Thyroid gland (tissue), 4 donors: Measurements from ENCODE around the gene NALCN.

ENCODE experiments used
- POLR2A ChIP-seq, 2 donors: fragments of 450-650 bp; IDR thresholded peaks; one replicate each; pipeline ENCODE4 v1.6.1; 2017; ENCODE audit warnings: antibody characterized with exemption in 2 of 2, mild to moderate bottlenecking in 2 of 2, moderate library complexity in 1 of 2
- TF ChIP-seq, protein P1 (sequence below), 6 experiments: fragments of 200-600 bp in 3 of 6; fragments of 450-650 bp in 3 of 6; sonication (generic) in 3 of 6; IDR thresholded peaks; one replicate each; pipeline ENCODE4 v1.5.1; 2016 to 2019; ENCODE audit warnings: antibody characterized with exemption in 6 of 6, mild to moderate bottlenecking in 2 of 6, inconsistent platforms in 1 of 6, moderate library complexity in 1 of 6

DNA sequence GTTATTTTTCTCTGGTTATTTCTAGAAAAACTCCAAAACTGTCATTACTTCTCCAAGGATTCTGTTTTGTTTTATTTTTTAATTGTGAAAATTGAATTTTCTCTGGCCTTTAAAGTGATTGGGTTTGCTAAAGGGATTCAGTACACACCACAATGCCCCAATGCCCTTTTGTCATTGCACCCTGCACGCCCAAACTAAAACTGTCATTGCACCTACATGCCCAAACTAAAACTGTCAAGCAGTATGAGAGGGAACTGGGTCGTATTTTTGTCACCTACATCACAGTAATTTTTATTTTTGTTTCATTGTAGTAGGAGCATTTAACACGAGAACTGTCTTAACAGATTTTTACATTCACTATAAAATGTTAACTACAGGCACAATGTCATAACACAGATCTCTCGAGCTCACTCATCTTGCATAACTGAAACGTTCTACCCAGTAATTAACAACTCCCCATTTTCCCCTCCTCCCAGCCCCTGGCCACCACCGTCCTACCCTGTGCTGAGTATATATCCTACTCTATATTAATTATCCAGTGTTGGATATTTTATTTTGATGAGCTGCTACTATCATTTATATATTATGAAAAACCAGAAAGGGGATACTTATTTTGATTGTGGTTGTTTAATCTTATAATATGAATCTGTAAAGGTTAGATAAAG, 7.2 kb downstream of the NALCN start:
- TF ChIP-seq, protein P1, sequence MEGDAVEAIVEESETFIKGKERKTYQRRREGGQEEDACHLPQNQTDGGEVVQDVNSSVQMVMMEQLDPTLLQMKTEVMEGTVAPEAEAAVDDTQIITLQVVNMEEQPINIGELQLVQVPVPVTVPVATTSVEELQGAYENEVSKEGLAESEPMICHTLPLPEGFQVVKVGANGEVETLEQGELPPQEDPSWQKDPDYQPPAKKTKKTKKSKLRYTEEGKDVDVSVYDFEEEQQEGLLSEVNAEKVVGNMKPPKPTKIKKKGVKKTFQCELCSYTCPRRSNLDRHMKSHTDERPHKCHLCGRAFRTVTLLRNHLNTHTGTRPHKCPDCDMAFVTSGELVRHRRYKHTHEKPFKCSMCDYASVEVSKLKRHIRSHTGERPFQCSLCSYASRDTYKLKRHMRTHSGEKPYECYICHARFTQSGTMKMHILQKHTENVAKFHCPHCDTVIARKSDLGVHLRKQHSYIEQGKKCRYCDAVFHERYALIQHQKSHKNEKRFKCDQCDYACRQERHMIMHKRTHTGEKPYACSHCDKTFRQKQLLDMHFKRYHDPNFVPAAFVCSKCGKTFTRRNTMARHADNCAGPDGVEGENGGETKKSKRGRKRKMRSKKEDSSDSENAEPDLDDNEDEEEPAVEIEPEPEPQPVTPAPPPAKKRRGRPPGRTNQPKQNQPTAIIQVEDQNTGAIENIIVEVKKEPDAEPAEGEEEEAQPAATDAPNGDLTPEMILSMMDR (IDR thresholded peaks at IDR 0.05) = no peak
- no peak for TF ChIP-seq POLR2A (IDR thresholded peaks at IDR 0.05)
